Immature natural killer cell (primary cell): ENCODE data around the gene PTX4. TPM values are rescaled to one million over a fixed set of nuclear protein-coding genes. Genes with fewer than 3 reads are reported as not detected.

ENCODE experiments used
- DNase-seq, 3 donors: peaks; one replicate each; pipeline ENCODE4 v3.0.0; 2022; ENCODE audit warnings: mixed read lengths in 1 of 3
- H3K27ac Mint-ChIP-seq, 6 donors: one replicate each; pipeline ENCODE4 v1.8.0; 2020; ENCODE audit warnings: mixed read lengths in 6 of 6, mild to moderate bottlenecking in 5 of 6, inconsistent platforms in 4 of 6, moderate library complexity in 3 of 6
- H3K27me3 Mint-ChIP-seq, 3 donors: one replicate each; pipeline ENCODE4 v1.8.0; 2020 to 2021; ENCODE audit warnings: low read depth in 3 of 3, mild to moderate bottlenecking in 3 of 3, mixed read lengths in 3 of 3, moderate library complexity in 3 of 3, inconsistent platforms in 1 of 3
- H3K36me3 Mint-ChIP-seq, 3 donors: one replicate each; pipeline ENCODE4 v1.8.0; 2020; ENCODE audit warnings: mixed read lengths in 3 of 3, inconsistent platforms in 2 of 3, mild to moderate bottlenecking in 2 of 3
- H3K4me1 Mint-ChIP-seq, 2 donors: one replicate each; pipeline ENCODE4 v1.8.0; 2020; ENCODE audit warnings: inconsistent platforms in 2 of 2, mild to moderate bottlenecking in 2 of 2, mixed read lengths in 2 of 2, moderate library complexity in 1 of 2
- H3K4me3 Mint-ChIP-seq, 5 donors: one replicate each; pipeline ENCODE4 v1.8.0; 2020; ENCODE audit warnings: mild to moderate bottlenecking in 5 of 5, mixed read lengths in 5 of 5, inconsistent platforms in 3 of 5, moderate library complexity in 3 of 5
- H3K9me3 Mint-ChIP-seq, 6 donors: one replicate each; pipeline ENCODE4 v1.8.0; 2020; ENCODE audit warnings: mild to moderate bottlenecking in 6 of 6, mixed read lengths in 6 of 6, inconsistent platforms in 4 of 6, moderate library complexity in 3 of 6
- polyA plus RNA-seq, 3 donors: library from polyadenylated mRNA; unstranded; fragments of 300-500 nt; fragmentation: Illumina TruSeq; gene quantifications; one replicate each; pipeline ENCODE4 v1.2.3, GENCODE V29; 2021

PTX4 gene
- polyA plus RNA-seq, 3 donors from 2014 or later: not detected

DNA sequence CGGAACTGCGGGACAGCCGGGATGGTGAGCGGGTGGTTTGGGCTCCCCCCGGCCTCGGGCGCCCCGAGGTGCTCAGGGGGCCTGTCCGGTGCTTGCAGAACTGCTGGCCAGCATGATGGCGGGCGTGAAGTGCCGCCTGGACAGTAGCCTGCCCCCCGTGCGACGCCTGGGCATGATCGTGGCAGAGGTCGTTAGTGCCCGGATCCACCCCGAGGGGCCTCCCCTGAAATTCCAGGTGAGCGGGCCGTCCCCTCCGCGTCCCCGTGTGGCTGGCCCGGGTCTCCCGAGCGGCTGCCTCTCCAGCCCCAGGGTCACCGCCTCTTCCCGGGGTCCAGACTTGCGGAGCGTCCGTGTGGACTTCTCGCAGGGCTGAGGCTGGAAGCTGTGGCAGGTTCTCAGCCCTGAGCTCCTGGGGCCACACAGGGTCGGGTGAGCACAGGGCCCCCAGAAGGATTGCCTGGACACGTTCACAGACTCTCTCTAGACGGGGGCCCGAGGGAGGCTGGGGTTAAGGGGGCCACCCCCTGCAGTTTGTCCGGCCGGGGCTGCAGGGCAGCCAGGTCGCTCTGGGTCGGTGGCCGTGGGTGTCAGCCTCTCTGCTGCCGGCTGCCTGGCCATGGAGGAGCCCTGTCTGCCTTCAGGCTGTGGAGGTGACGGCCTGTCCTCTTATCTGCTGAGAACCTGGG, 11.9 kb upstream of the PTX4 start:
- H3K36me3 Mint-ChIP-seq: peaks cover 0 to 9% (median 4%) of the 10 kb centered on the region in 3 donors
- no peaks in the 10 kb centered on the region for H3K9me3 Mint-ChIP-seq
- no peak for DNase-seq
- no peak overlapping the region for H3K27ac Mint-ChIP-seq
- no peak overlapping the region for H3K4me3 Mint-ChIP-seq
- no peaks in the 10 kb centered on the region for H3K27me3 Mint-ChIP-seq
- no peaks in the 10 kb centered on the region for H3K4me1 Mint-ChIP-seq

DNA sequence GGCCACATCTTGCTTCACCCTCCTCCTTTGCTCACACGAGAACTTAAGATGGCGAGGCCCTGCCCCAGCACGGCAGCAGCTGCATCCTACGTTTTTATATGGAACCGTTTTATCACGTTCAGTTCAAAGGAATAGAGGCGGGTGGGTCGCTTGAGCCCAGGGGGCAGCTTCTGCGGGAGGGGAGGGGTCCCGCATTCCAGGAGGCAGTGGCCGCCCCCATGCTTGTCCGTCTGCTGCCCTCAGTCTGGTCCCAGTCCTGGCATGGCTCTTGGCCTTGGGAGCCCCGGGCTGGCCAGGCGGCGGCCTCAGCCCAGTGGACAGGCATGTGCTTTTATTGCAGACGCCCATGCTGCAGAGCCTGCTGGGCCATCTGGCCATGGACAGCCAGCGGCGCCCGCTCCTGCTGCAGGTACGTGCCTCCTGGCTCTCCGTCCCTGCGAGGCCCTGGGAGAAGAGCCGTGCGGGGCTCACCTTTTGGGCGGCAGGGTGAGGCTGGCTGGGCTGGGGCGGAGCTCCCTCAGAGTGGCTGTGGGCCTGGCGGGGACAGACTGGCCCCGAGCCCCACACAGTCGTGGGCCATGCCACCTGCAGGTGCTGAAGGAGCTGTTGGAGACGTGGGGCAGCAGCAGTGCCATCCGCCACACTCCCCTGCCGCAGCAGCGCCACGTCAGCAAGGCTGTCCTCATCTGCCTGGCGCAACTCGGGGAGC, 11.2 kb upstream of the PTX4 start:
- DNase-seq: no peak
- Mint-ChIP-seq H3K27me3 (no peaks in the 10 kb centered on the region), H3K27ac (no peak overlapping the region), H3K36me3 (peaks cover 0 to 9% (median 4%) of the 10 kb centered on the region in 3 donors), H3K4me1 (no peaks in the 10 kb centered on the region), H3K9me3 (no peaks in the 10 kb centered on the region), H3K4me3 (no peak overlapping the region)

DNA sequence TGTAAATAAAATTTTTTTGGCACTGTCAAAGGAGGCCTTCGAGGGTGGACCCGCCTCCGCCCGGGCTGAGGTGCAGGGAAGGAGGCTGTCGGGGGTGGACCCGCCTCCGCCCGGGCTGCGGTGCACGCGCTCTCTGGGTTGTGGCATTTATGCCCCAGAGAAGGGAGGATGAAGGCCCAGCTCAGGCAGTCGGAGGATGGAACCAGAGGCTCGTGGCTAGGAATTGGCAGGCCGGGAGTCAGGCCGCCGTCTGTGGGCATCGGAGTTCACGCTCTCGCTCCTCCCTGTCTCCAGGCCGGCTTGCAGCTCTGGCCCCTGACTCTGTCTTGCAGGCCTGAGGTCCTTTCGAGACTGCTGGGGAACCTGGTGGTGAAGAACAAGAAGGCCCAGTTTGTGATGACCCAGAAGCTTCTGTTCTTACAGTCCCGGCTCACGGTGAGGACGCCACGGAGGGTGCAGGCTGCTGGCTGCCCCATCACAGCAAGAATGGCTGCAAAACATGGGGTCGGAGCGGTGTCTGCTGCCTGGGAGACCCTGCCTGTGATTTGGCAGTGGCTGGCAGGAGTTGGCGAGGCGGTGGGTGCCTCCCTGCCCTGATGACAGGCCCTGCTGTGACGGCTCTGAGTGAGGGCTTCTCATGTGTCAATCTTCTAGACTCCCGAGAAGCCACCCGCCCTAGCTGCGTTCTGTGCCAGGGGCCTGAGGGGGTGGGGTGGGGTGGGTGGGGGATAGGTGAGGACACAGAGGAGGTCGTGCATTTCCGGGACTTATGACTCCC, 10.3 kb upstream of the PTX4 start:
- DNase-seq: no peak
- H3K4me1 Mint-ChIP-seq: peaks cover 0 to 1% of the 10 kb centered on the region in 2 donors
- peaks cover 0 to 9% (median 4%) of the 10 kb centered on the region in 3 donors for H3K36me3 Mint-ChIP-seq
- H3K27ac Mint-ChIP-seq: no peak overlapping the region
- H3K9me3 Mint-ChIP-seq: no peaks in the 10 kb centered on the region
- H3K27me3 Mint-ChIP-seq: no peaks in the 10 kb centered on the region
- no peak overlapping the region for H3K4me3 Mint-ChIP-seq

DNA sequence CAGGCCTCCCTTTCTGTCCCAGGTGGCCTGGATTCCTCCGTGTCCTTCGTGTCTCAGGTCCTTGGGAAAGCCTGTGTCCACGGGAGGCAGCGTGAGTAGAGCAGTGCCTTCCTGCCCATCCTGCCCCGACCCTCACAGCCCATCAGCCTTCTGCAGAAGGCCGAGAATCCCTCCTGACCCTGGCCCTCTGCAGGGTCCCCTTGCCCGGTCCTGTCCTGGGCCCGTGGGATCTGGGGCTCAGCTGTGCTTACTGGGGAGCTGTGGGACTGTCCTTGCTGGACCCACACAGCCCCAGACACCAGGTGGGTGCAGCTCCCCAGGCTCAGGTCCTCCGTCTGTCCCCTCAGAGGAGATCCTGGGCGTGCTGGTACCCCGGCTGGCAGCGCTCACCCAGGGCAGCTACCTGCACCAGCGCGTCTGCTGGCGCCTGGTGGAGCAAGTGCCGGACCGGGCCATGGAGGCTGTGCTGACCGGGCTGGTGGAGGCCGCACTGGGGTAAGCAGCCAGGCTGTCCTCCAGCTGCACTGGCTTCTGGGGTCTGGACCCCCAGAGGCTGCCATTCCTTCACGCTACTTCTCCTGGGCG, 8.4 kb upstream of the PTX4 start:
- Mint-ChIP-seq H3K27ac (no peak overlapping the region), H3K9me3 (no peaks in the 10 kb centered on the region), H3K4me1 (peaks cover 8 to 11% of the 10 kb centered on the region in 2 donors), H3K4me3 (peak overlapping the region in 2 of 5 donors; percentile 18 to 36), H3K27me3 (peaks cover 2 to 5% (median 3%) of the 10 kb centered on the region in 3 donors), H3K36me3 (no peaks in the 10 kb centered on the region)
- DNase-seq: no peak

DNA sequence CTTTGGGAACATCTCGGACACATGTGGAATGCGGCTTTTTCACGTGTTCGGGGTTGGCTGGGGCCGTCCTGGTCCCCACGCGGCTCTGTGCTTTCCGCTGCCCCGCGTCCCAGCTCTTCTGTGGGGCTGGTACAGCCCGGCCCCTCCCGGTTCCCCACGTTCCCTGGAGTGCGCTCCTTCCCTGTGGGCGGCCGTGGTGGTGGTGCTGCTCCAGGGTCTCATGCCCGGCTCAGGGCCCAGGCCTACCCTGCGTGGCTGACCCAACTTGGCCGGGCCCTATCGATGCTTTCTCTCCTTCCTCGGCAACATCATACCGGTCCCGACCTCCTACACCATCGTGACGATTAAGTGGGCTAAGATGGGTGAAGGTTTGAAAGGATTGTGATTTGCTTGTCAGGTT, 7.7 kb upstream of the PTX4 start:
- no peak for DNase-seq
- Mint-ChIP-seq H3K36me3 (no peaks in the 10 kb centered on the region), H3K9me3 (no peaks in the 10 kb centered on the region), H3K27me3 (peaks cover 2 to 5% (median 3%) of the 10 kb centered on the region in 3 donors), H3K27ac (no peak overlapping the region), H3K4me3 (peak overlapping the region in 2 of 5 donors; percentile 18 to 41), H3K4me1 (peaks cover 8 to 11% of the 10 kb centered on the region in 2 donors)

DNA sequence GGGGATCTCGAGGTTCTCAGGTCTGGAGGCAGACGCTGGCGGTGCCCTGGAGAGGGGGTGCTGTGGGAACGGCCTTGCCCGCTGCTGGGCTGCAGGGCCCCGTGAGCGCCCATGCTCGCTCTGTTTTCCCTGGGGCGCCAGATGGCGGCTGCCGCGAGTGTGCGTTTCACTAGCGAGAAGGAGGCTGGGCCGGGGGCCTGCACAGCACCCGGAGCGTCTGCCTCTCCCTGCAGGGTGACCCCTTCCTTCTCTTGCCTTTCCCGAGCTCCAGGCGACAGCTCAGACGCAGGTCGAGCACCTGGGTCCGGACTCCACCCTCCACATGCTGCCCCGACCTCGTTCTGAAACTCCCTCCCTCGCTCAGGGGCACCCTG, 7.1 kb upstream of the PTX4 start:
- no peak for DNase-seq
- Mint-ChIP-seq H3K36me3 (no peaks in the 10 kb centered on the region), H3K27ac (no peak overlapping the region), H3K9me3 (no peaks in the 10 kb centered on the region), H3K4me1 (peaks cover 8 to 11% of the 10 kb centered on the region in 2 donors), H3K27me3 (peaks cover 2 to 5% (median 3%) of the 10 kb centered on the region in 3 donors), H3K4me3 (peak overlapping the region in 1 of 5 donors; percentile 36)

DNA sequence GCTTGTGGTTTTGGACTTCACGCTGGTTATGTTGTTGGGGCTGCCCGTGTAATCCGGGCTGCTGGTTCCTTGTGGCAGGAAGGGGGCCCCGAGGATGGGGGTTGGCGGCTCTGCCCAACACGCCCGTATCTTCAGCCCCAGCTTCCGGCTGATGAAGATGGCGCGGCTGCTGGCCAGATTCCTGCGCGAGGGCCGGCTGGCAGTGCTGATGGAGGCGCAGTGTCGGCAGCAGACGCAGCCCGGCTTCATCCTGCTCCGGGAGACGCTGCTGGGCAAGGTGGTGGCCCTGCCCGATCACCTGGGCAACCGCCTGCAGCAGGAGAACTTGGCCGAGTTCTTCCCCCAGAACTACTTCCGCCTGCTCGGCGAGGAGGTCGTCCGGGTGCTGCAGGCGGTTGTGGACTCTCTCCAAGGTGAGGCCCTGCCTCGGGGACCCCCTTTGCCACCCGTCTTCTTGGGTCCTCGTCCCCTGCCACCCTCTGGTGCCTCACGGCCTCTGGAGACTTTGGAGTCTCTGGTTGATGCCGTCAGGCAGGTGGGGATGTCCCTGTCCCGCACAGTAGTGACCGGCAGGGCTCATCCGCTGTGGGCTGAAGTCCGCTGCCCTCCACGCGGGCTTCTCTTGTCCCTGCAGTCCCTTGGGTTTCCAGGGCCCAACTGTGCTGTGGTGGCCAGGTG, 6.6 kb upstream of the PTX4 start:
- Mint-ChIP-seq H3K27me3 (peaks cover 2 to 5% (median 3%) of the 10 kb centered on the region in 3 donors), H3K27ac (peak overlapping the region in 1 of 6 donors; percentile 55), H3K4me3 (peak overlapping the region in 4 of 5 donors; percentile 23 to 63 (median 43)), H3K9me3 (no peaks in the 10 kb centered on the region), H3K36me3 (no peaks in the 10 kb centered on the region), H3K4me1 (peaks cover 8 to 11% of the 10 kb centered on the region in 2 donors)
- DNase-seq: no peak

DNA sequence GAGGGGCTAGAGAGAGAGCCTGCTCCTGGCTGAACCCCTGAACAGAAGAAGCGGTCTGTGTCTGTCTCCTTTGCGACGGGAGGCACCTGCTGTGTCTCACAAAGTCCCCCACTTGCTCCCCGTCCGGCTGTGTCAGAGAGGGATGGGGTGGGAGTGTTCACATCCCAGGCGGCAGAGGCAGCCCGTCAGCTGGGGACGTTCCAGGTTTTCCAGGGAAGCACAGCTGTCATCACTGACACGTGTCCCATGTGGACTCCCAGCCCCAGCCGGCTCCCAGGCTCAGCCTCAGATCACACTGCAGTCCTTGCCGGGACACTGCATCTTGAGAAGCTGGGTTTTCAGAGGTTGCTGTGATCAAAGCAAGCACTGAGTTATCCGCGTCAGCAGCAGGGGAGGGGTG, 6.0 kb upstream of the PTX4 start:
- Mint-ChIP-seq H3K27me3 (peaks cover 2 to 5% (median 3%) of the 10 kb centered on the region in 3 donors), H3K9me3 (no peaks in the 10 kb centered on the region), H3K4me3 (peak overlapping the region; percentile 68 to 97 (median 95)), H3K27ac (peak overlapping the region in 1 of 6 donors; percentile 61), H3K4me1 (peaks cover 8 to 11% of the 10 kb centered on the region in 2 donors), H3K36me3 (no peaks in the 10 kb centered on the region)
- DNase-seq: no peak

DNA sequence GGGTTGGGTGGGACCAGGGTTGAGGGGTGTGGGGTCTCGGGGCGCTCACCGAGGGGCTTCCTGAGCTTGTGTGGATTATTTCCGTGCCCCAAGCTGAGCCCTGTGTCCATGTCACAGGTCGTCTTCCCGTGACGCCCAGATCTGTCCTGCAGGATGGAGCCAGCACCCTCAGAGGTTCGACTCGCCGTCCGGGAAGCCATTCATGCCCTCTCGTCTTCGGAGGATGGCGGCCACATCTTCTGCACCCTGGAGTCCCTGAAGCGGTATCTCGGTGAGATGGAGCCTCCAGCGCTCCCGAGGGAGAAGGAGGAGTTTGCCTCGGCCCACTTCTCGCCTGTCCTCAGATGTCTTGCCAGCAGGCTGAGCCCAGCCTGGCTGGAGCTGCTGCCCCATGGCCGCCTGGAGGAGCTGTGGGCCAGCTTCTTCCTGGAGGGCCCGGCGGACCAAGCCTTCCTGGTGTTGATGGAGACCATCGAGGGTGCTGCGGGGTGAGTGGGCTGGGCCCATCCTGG, 5.4 kb upstream of the PTX4 start:
- H3K27me3 Mint-ChIP-seq: peaks cover 2 to 5% (median 3%) of the 10 kb centered on the region in 3 donors
- peak overlapping the region; percentile 68 to 97 (median 95) for H3K4me3 Mint-ChIP-seq
- H3K36me3 Mint-ChIP-seq: no peaks in the 10 kb centered on the region
- no peak for DNase-seq
- no peaks in the 10 kb centered on the region for H3K9me3 Mint-ChIP-seq
- H3K4me1 Mint-ChIP-seq: peaks cover 8 to 11% of the 10 kb centered on the region in 2 donors
- H3K27ac Mint-ChIP-seq: peak overlapping the region in 1 of 6 donors; percentile 61

DNA sequence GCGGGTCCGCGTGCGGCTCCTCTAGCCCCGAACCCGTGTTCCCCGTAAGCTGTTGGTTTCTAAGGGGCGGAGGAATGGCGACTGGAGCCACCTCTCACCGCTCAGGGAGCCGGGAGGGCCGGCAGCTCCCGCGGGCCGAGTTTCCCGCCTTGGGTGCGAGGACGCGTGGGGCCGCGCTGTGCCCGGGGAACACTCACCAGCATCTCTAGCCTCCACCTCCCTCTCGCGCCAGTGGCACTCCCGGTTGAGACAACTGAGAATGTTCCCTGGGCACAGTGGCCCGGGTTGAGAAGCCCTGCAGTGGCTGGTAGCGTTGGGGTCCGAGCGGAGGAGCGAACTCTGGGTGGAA, 5.0 kb upstream of the PTX4 start:
- Mint-ChIP-seq H3K4me3 (peak overlapping the region; percentile 68 to 97 (median 95)), H3K4me1 (peaks cover 8 to 11% of the 10 kb centered on the region in 2 donors), H3K27ac (peak overlapping the region in 3 of 6 donors; percentile 34 to 65 (median 50)), H3K36me3 (no peaks in the 10 kb centered on the region), H3K27me3 (peaks cover 2 to 5% (median 3%) of the 10 kb centered on the region in 3 donors), H3K9me3 (no peaks in the 10 kb centered on the region)
- DNase-seq: peak in 1 of 3 donors; percentile 10

DNA sequence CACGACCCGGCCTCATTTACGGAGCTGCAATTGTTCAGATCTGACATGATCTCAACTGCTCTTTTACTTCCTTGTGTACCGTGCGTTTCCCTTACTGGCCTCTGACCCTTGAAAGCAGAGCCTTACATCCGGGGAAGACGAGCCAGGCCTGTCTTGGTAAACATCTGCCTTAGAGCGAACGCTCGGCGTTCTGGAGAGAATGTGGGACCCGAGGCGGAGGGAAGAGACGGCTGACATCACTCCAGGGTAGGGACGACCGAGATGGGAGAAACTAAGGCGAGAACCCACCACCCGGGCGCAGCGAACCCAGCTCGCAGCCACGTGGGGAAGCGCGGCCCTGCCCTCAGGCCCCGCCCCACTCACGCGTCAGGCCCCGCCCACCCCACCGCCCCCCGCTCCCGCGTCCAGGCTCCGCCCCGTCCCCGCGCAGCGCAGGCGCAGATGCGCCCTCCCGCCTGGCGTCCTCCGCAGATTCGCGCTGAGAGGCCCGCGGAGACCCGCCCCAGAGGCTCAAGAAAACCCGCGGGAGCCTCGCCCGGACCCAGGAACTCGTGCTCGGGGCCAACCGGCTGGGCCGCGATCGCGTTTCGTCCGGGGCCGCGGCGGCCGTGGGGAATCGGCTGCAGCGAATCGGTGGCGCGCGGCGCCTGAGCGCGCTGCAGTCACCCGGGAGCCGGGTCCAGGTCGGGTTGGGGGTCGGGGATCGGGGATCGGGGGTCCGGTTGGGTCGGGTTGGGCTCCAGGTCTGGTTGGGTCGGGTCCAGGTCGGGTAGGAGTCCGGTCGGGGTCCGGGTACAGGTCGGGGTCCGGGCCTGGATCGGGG, 4.4 kb upstream of the PTX4 start, which contains the start of gene TELO2:
Gene TELO2 (plus strand): TSS at position 438 of the 823 bp plus-strand sequence. CDS start 922 bp downstream, outside the sequence.
- no peaks in the 10 kb centered on the region for H3K9me3 Mint-ChIP-seq
- H3K27ac Mint-ChIP-seq: peak within 1 kb of the TSS; percentile 91 to 99 (median 98)
- no peaks in the 10 kb centered on the region for H3K36me3 Mint-ChIP-seq
- peak within 1 kb of the TSS; percentile 89 to 97 (median 97) for H3K4me3 Mint-ChIP-seq
- peak; percentile 88 to 90 (median 90) for DNase-seq
- peaks cover 2 to 5% (median 3%) of the 10 kb centered on the region in 3 donors for H3K27me3 Mint-ChIP-seq
- peaks cover 8 to 11% of the 10 kb centered on the region in 2 donors for H3K4me1 Mint-ChIP-seq
